ENCODE results near the gene HMGB1. TPM values are rescaled to one million over a fixed set of nuclear protein-coding genes. Genes with fewer than 3 reads are reported as not detected.

HMGB1 gene
- total and polyA plus RNA-seq, 2 of the 4 experiments (the other 2 are of a cell fraction): 185 to 276 TPM

DNA sequence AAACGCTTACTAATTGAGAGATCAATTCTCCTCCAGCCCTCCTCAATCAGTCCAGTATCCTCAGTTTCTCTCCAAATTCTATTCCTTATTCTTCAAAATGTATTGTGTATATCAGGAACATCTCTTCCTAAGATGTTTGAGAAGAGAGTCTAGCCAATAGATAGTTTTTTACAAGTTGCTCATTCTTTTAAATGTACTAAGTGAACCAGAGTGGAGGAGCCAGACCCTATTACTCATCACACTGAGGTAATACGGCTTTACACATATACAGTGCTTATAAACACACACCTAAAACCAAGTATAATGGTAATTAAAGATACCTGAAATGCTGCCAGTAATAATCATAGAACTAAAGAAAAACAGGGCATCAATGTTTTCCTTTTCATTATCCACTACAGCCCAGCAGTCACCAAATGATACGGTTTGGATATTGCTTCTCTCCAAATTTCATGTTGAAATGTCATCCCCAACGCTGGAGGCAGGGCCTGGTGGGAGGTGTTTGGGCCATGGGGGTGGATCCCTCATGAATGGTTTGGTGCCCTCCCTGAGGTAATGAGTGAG lies 45.2 kb upstream of the HMGB1 start (continued):
- TF ChIP-seq, protein P1, sequence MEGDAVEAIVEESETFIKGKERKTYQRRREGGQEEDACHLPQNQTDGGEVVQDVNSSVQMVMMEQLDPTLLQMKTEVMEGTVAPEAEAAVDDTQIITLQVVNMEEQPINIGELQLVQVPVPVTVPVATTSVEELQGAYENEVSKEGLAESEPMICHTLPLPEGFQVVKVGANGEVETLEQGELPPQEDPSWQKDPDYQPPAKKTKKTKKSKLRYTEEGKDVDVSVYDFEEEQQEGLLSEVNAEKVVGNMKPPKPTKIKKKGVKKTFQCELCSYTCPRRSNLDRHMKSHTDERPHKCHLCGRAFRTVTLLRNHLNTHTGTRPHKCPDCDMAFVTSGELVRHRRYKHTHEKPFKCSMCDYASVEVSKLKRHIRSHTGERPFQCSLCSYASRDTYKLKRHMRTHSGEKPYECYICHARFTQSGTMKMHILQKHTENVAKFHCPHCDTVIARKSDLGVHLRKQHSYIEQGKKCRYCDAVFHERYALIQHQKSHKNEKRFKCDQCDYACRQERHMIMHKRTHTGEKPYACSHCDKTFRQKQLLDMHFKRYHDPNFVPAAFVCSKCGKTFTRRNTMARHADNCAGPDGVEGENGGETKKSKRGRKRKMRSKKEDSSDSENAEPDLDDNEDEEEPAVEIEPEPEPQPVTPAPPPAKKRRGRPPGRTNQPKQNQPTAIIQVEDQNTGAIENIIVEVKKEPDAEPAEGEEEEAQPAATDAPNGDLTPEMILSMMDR (conservative IDR thresholded peaks at IDR 0.05; ENCODE audit: low read depth, low read length): no peak
- no peak for TF ChIP-seq SMC3 (IDR thresholded peaks at IDR 0.05; ENCODE audit: low read depth, low read length)
- no peak for TF ChIP-seq MAZ (IDR thresholded peaks at IDR 0.05; ENCODE audit: borderline replicate concordance, low read depth, low read length)

GRCh38 chr13:30510091-30510490 lies 44.4 kb upstream of the HMGB1 start:
- H2BK120ac ChIP-seq (ENCODE audit: low read depth, low read length): no peak overlapping the region
- H2AFZ ChIP-seq (replicated peaks; ENCODE audit: low read length, poor library complexity): no peak overlapping the region
- no peak overlapping the region for H2BK5ac ChIP-seq (ENCODE audit: low read depth, low read length, poor library complexity, severe bottlenecking)
- H3K27ac ChIP-seq (ENCODE audit: insufficient read depth, low read length): no peak overlapping the region
- no peak overlapping the region for H4K91ac ChIP-seq (ENCODE audit: insufficient read depth, low read depth, low read length)
- dilution Hi-C loops (cut with HindIII; ENCODE audit: low sequenced_read_pairs, unreplicated experiment) (no loop called here), intact Hi-C loops (cut with micrococcal nuclease) (no loop called here), in situ Hi-C loops (cut with MboI; ENCODE audit: low sequenced_read_pairs) (no loop called here)
- H2BK20ac ChIP-seq (ENCODE audit: low read depth, low read length): no peak overlapping the region
- no peaks in the 10 kb centered on the region for H3K79me1 ChIP-seq (ENCODE audit: low read depth in 1 of 2, low read length in 2 of 2)
- no CpG with 5 or more reads among the region's 4 CpGs for WGBS, 2 experiments (ENCODE audit: extremely low coverage in 2 of 2, insufficient read length in 1 of 2)
- no peak overlapping the region for H3K14ac ChIP-seq (replicated peaks; ENCODE audit: low read depth, low read length)
- ATAC-seq (ENCODE audit: low read depth): no peak
- ChIA-PET POLR2A (ENCODE audit: unreplicated experiment) (no interaction called here), CTCF (no interaction called here)
- no peaks in the 10 kb centered on the region for H3K36me3 ChIP-seq (ENCODE audit: control insufficient read depth, insufficient read depth, low read length)
- no peak overlapping the region for H3K18ac ChIP-seq (ENCODE audit: low read depth, low read length)
- no peaks in the 10 kb centered on the region for H3K4me1 ChIP-seq (ENCODE audit: control insufficient read depth, insufficient read depth, low read length)
- TF ChIP-seq RAD21 (IDR thresholded peaks at IDR 0.05; ENCODE audit: low read length): no peak
- no peak for TF ChIP-seq CEBPB (IDR thresholded peaks at IDR 0.05; ENCODE audit: low read depth, low read length)
- no peak overlapping the region for H3K23ac ChIP-seq (ENCODE audit: low read depth, low read length)
- H3K56ac ChIP-seq (ENCODE audit: extremely low read depth, insufficient read depth, low read length): no peak overlapping the region
- no peak overlapping the region for H2AK5ac ChIP-seq (ENCODE audit: low read depth, low read length)
- H4K8ac ChIP-seq (ENCODE audit: low read depth in 2 of 2, low read length in 2 of 2): no peak overlapping the region
- no peak for DNase-seq
- no peaks in the 10 kb centered on the region for H3K9me3 ChIP-seq (ENCODE audit: control insufficient read depth, insufficient read depth, low read length)
- BruUV-seq (replicated peaks): no TSS peak
- no peak overlapping the region for H4K5ac ChIP-seq (ENCODE audit: low read depth, low read length)
- no peak overlapping the region for H2AK9ac ChIP-seq (replicated peaks; ENCODE audit: low read depth, low read length, poor library complexity)
- no peak overlapping the region for H3K9ac ChIP-seq (ENCODE audit: low read depth, low read length)
- no peaks in the 10 kb centered on the region; the same call in 1 of the 2 replicates for H3K9me1 ChIP-seq (ENCODE audit: insufficient read depth, low read length)
- H3K4me3 ChIP-seq (ENCODE audit: insufficient read depth, low read depth, low read length): no peak overlapping the region
- no peak overlapping the region for H3K4ac ChIP-seq (ENCODE audit: low read depth, low read length)
- H3K4me2 ChIP-seq (ENCODE audit: low read depth, low read length): no peak overlapping the region
- no peak overlapping the region for H2BK15ac ChIP-seq (ENCODE audit: low read depth, low read length)
- no peaks in the 10 kb centered on the region for H4K20me1 ChIP-seq (ENCODE audit: insufficient read depth, low read length)
- H3K27me3 ChIP-seq (ENCODE audit: control insufficient read depth, insufficient read depth, low read length): no peaks in the 10 kb centered on the region; the same call in none of the 2 replicates
